Breast epithelium (tissue), 3 donors: ENCODE data around the gene TWF2.

Source experiments
- POLR2A ChIP-seq: fragments of 450-650 bp; IDR thresholded peaks from one replicate; pipeline ENCODE4 v1.6.1; 2016; ENCODE audit warnings: antibody characterized with exemption, mild to moderate bottlenecking, moderate library complexity
- POLR2AphosphoS5 ChIP-seq, 3 donors: sonication (generic); formaldehyde crosslinking; IDR thresholded peaks; one replicate each; pipeline ENCODE4 v1.6.1; 2017; ENCODE audit warnings: antibody characterized with exemption in 3 of 3
- TF ChIP-seq, protein P1 (sequence below), 3 donors: fragments of 450-650 bp; IDR thresholded peaks; one replicate each; pipeline ENCODE4 v1.5.1; 2016 to 2017; ENCODE audit warnings: antibody characterized with exemption in 3 of 3, mild to moderate bottlenecking in 3 of 3, moderate library complexity in 3 of 3

DNA sequence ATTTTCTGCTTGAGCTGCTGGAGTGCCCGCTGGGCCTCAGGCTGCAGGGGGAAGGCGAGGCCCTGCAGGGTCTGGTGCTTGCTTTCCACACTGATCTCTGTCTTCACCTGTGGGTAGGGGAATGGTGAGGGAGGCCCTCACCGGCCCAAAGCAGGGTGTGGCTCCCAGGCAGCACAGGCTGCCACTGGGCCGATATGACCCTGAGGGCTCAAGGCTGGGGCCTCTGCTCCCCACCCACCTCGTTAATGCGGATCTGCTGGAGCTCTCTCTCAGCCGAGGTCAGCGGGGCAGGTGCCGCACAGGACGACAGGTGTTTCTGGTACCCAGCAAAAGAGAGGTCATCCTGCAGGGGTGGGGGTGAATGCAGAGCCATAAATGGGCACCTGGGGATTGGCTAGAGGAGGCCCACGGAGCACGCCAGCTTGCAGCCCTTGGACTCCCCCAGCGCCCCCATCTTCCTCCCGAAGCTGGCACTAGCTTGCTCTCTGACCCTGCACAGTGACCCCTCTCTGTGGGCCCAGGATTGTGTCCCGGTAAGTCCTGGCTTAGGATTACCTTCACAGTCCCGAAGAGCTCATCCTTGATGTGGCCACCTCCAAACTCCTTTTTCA, 8.0 kb downstream of the TWF2 start:
- TF ChIP-seq POLR2A, result no peak
- TF ChIP-seq, protein P1, sequence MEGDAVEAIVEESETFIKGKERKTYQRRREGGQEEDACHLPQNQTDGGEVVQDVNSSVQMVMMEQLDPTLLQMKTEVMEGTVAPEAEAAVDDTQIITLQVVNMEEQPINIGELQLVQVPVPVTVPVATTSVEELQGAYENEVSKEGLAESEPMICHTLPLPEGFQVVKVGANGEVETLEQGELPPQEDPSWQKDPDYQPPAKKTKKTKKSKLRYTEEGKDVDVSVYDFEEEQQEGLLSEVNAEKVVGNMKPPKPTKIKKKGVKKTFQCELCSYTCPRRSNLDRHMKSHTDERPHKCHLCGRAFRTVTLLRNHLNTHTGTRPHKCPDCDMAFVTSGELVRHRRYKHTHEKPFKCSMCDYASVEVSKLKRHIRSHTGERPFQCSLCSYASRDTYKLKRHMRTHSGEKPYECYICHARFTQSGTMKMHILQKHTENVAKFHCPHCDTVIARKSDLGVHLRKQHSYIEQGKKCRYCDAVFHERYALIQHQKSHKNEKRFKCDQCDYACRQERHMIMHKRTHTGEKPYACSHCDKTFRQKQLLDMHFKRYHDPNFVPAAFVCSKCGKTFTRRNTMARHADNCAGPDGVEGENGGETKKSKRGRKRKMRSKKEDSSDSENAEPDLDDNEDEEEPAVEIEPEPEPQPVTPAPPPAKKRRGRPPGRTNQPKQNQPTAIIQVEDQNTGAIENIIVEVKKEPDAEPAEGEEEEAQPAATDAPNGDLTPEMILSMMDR (IDR thresholded peaks at IDR 0.05), result no peak
- no peak for TF ChIP-seq POLR2AphosphoS5 (IDR thresholded peaks at IDR 0.05)
